Osteoblast (primary cell): ENCODE data around the gene TMEM185A. TPM values are rescaled to one million over a fixed set of nuclear protein-coding genes. Genes with fewer than 3 reads are reported as not detected.
"Not testable (repeated sequence)": the region's sequence is repeated elsewhere in the genome, so short reads cannot be mapped to it uniquely, and the experiment has no call there.

ENCODE experiments used
- DNase-seq: peaks from one replicate; pipeline ENCODE4 v3.0.0; 2011; ENCODE audit warnings: low spot score, mixed read lengths; ENCODE audit not compliant: insufficient read length; ENCODE audit errors: missing footprints
- H2AFZ ChIP-seq: 2 replicates; pipeline ENCODE4 v1.6.0; 2011; ENCODE audit warnings: mild to moderate bottlenecking, low read length
- H3K27ac ChIP-seq: 2 replicates; pipeline ENCODE4 v1.5.1; 2011; ENCODE audit warnings: mild to moderate bottlenecking, low read depth, low read length, moderate library complexity
- H3K27me3 ChIP-seq: 2 replicates; pipeline ENCODE4 v1.6.0; 2012; ENCODE audit warnings: mild to moderate bottlenecking, control low read depth, inconsistent platforms, low read length, moderate library complexity; ENCODE audit not compliant: insufficient read depth
- H3K36me3 ChIP-seq: 2 replicates; pipeline ENCODE4 v1.5.1; 2011; ENCODE audit warnings: mild to moderate bottlenecking, low read length, control low read depth, moderate library complexity; ENCODE audit not compliant: insufficient read depth
- H3K4me1 ChIP-seq: 2 replicates; pipeline ENCODE4 v1.5.1; 2011; ENCODE audit warnings: mild to moderate bottlenecking, low read length, control low read depth, moderate library complexity; ENCODE audit not compliant: insufficient read depth
- H3K4me2 ChIP-seq: 2 replicates; pipeline ENCODE4 v1.6.0; 2011; ENCODE audit warnings: mild to moderate bottlenecking, low read length; ENCODE audit not compliant: insufficient read depth
- H3K4me3 ChIP-seq: fragments of 200-600 bp; sonication (generic); 3 replicates; pipeline ENCODE4 v1.5.1; 2012; ENCODE audit warnings: mild to moderate bottlenecking, low read length, inconsistent platforms; ENCODE audit not compliant: insufficient read depth
- H3K79me2 ChIP-seq: 2 replicates; pipeline ENCODE4 v1.6.0; 2012; ENCODE audit warnings: mild to moderate bottlenecking, low read length, control low read depth, inconsistent platforms; ENCODE audit not compliant: insufficient read depth
- H3K9me3 ChIP-seq: 2 replicates; pipeline ENCODE4 v1.5.1; 2011; ENCODE audit warnings: low read depth, low read length, control low read depth
- H4K20me1 ChIP-seq: 2 replicates; pipeline ENCODE4 v1.6.0; 2012; ENCODE audit warnings: mild to moderate bottlenecking, low read length, control low read depth; ENCODE audit not compliant: insufficient read depth
- total RNA-seq: library from RNA; depleted of rRNA; stranded (reverse); fragments of >200 nt; gene quantifications from 2 replicates; pipeline ENCODE4 v1.2.3, GENCODE V29; 2012
- TF ChIP-seq, protein P1 (sequence below): IDR thresholded peaks from 2 replicates; pipeline ENCODE4 v1.5.1; 2011; ENCODE audit warnings: mild to moderate bottlenecking, low read depth, low read length, moderate library complexity; ENCODE audit errors: extremely low read depth

Gene TMEM185A
- total RNA-seq, 1 donor = 16.6 TPM

DNA sequence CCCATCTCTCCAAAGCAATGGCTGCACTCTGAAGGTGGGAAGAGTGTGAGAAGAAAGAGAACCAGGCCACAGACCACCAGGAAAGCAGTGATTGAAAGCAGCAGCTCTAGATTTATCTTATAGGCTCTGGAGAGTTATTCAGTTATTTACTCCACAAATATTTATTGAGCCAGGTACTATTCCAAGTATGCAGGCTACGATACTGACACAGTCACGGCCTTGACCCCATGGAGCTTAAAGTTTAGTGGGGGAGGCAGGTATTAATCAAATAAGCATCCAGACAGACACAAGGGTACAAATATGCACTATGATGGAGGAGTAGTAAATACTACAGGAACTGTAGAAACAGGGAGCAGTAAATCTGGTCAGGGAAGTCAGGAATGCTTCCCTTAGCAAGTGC lies 2.8 kb downstream of the TMEM185A start:
- H3K27ac ChIP-seq = no peak overlapping the region
- H4K20me1 ChIP-seq = peaks cover 27% of the 10 kb centered on the region
- no peaks in the 10 kb centered on the region for H3K9me3 ChIP-seq
- TF ChIP-seq, protein P1, sequence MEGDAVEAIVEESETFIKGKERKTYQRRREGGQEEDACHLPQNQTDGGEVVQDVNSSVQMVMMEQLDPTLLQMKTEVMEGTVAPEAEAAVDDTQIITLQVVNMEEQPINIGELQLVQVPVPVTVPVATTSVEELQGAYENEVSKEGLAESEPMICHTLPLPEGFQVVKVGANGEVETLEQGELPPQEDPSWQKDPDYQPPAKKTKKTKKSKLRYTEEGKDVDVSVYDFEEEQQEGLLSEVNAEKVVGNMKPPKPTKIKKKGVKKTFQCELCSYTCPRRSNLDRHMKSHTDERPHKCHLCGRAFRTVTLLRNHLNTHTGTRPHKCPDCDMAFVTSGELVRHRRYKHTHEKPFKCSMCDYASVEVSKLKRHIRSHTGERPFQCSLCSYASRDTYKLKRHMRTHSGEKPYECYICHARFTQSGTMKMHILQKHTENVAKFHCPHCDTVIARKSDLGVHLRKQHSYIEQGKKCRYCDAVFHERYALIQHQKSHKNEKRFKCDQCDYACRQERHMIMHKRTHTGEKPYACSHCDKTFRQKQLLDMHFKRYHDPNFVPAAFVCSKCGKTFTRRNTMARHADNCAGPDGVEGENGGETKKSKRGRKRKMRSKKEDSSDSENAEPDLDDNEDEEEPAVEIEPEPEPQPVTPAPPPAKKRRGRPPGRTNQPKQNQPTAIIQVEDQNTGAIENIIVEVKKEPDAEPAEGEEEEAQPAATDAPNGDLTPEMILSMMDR = no peak
- no peak overlapping the region for H3K4me3 ChIP-seq
- DNase-seq = no peak
- peaks cover 3% of the 10 kb centered on the region for H3K27me3 ChIP-seq
- H3K4me2 ChIP-seq = no peak overlapping the region
- no peak overlapping the region for H2AFZ ChIP-seq
- peaks cover 57% of the 10 kb centered on the region for H3K79me2 ChIP-seq
- H3K4me1 ChIP-seq = peaks cover 6% of the 10 kb centered on the region
- H3K36me3 ChIP-seq = no peaks in the 10 kb centered on the region

DNA sequence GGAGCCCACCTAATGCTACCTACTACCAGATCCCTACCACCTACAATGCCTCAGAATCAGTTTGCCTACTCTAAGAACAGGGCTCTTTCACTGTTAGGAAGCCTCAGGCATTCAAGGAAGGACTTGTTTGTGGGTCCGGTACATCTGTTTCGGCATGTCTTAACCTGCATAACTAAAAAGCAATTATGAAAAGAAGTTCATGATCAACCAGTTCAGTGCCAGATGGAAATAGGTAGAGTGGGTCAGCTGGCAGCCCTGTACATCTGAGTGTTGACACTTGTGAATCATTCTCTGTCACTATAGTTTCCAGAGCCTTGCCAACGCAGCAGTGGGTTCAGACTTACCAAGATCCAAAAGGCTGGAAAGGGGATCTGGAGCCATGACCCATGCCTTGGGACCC lies 3.3 kb downstream of the TMEM185A start:
- Histone ChIP-seq H3K4me2 (no peak overlapping the region), H3K27ac (no peak overlapping the region), H3K4me1 (peaks cover 6% of the 10 kb centered on the region), H3K27me3 (peaks cover 3% of the 10 kb centered on the region), H4K20me1 (peaks cover 27% of the 10 kb centered on the region), H3K79me2 (peaks cover 57% of the 10 kb centered on the region), H3K4me3 (no peak overlapping the region), H2AFZ (no peak overlapping the region), H3K9me3 (no peaks in the 10 kb centered on the region), H3K36me3 (no peaks in the 10 kb centered on the region)
- TF ChIP-seq, protein P1 = no peak
- DNase-seq = no peak

DNA sequence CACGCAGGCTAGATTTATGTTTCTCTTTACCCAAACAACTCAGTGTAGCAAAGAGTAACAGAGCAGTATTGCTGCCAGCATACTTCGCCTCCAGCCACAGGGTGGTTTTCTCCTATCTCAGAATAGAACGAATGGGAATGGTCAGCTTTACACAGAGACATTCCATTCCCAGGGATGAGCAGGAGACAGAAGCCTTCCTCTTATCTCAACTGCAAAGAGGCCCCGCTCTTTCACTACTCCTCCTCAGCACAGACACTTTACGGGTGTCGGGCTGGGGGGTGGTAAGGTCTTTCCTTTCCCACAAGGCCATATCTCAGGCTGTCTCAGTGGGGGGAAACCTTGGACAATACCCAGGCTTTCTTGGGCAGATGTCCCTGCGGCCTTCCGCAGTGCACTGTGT lies 4.8 kb downstream of the TMEM185A start:
- H3K9me3 ChIP-seq, DNase-seq, H3K27ac ChIP-seq, H3K27me3 ChIP-seq, H3K4me3 ChIP-seq, H3K4me2 ChIP-seq, H2AFZ ChIP-seq, H3K4me1 ChIP-seq, H3K36me3 ChIP-seq: not testable (repeated sequence)
- Histone ChIP-seq H3K79me2 (peaks cover 60% of the 10 kb centered on the region), H4K20me1 (peaks cover 27% of the 10 kb centered on the region)

DNA sequence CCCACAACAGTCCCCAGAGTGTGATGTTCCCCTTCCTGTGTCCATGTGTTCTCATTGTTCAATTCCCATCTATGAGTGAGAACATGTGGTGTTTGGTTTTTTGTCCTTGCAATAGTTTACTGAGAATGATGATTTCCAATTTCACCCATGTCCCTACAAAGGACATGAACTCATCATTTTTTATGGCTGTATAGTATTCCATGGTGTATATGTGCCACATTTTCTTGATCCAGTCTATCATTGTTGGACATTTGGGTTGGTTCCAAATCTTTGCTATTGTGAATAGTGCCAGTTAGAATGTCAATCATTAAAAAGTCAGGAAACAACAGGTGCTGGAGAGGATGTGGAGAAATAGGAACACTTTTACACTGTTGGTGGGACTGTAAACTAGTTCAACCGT lies 11.9 kb downstream of the TMEM185A start:
- not testable (repeated sequence) for H3K36me3 ChIP-seq, H3K4me2 ChIP-seq, H3K27me3 ChIP-seq, H4K20me1 ChIP-seq, DNase-seq, H2AFZ ChIP-seq, H3K9me3 ChIP-seq, H3K4me1 ChIP-seq, H3K4me3 ChIP-seq, H3K27ac ChIP-seq
- peaks cover 33% of the 10 kb centered on the region for H3K79me2 ChIP-seq

DNA sequence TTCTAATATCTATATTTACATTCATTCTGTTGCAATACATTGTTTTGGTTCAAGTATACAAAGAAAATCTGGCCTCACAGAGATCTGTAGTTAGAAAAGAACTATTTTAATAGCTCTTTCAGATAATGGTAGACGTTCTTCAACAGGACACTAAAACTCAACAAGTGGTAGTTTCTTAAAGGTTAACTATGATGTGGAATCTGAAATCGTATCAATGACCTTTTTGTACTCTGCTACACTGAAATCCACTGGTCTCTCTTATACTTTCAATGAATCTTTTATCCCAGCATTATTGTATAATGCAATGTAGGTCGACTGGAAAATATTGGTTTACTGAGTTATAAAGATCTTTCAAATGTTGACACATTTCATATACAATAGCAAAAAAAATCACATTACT lies 12.7 kb downstream of the TMEM185A start:
- H3K36me3 ChIP-seq = no peaks in the 10 kb centered on the region
- DNase-seq = no peak
- H3K79me2 ChIP-seq = peaks cover 27% of the 10 kb centered on the region
- H3K27me3 ChIP-seq = no peaks in the 10 kb centered on the region
- H3K27ac ChIP-seq = no peak overlapping the region
- H2AFZ ChIP-seq = no peak overlapping the region
- no peak overlapping the region for H3K4me3 ChIP-seq
- TF ChIP-seq, protein P1 = no peak
- H3K4me2 ChIP-seq = no peak overlapping the region
- no peaks in the 10 kb centered on the region for H3K9me3 ChIP-seq
- H4K20me1 ChIP-seq = no peaks in the 10 kb centered on the region
- H3K4me1 ChIP-seq = no peaks in the 10 kb centered on the region
